ENCODE data around the gene ZNF774. TPM values are rescaled to one million over a fixed set of nuclear protein-coding genes. Genes with fewer than 3 reads are reported as not detected.
A peak's percentile ranks its signal among the peaks of the same experiment; 100 is the strongest.

The ZNF774 gene
- total and polyA plus RNA-seq, 2 experiments from 2014 or later, result 0.22 to 1.6 TPM

DNA sequence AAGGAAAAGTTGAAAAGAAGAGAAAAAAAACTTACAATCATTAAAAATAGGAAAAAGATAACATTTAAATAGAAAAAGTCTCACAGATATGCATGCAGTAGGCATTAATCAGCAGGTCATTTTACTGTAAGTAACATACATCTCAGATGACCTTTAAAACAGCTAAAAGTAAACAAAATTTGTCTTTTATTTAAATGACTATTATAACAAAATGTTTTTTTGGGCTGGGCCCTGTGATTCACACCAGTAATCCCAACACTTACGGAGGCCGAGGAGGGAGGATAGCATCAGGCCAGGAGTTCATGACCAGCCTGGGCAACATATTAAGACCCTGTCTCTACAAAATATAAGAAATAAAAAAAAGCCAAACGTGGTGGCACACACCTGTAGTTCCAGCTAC lies 50.7 kb downstream of the ZNF774 start:
- Histone ChIP-seq H3K9me3 (ENCODE audit: low read depth) (no peaks in the 10 kb centered on the region), H3K9ac (peak overlapping the region; percentile 81), H3K79me2 (ENCODE audit: insufficient read depth) (peaks cover 100% of the 10 kb centered on the region), H3K4me2 (ENCODE audit: unreplicated experiment) (peak overlapping the region; percentile 89), H3K36me3 (ENCODE audit: low read depth) (no peaks in the 10 kb centered on the region), H3K9me2 (ENCODE audit: insufficient read depth) (no peaks in the 10 kb centered on the region), H3K4me3 (peak overlapping the region; percentile 57), H2AFZ (no peak overlapping the region), H3K4me1 (ENCODE audit: insufficient read depth) (peaks cover 79% of the 10 kb centered on the region), H3K27me3 (replicated peaks; ENCODE audit: insufficient read depth) (no peaks in the 10 kb centered on the region), H3K27ac (peak overlapping the region; percentile 94), H4K20me1 (ENCODE audit: insufficient read depth) (no peaks in the 10 kb centered on the region; the same call in 1 of the 2 replicates), H3F3A (ENCODE audit: insufficient read depth) (peaks cover 79% of the 10 kb centered on the region)
- TF ChIP-seq EZH2 (IDR thresholded peaks at IDR 0.05; ENCODE audit: insufficient read depth, poor library complexity, severe bottlenecking), result no peak
- DNase-seq, result peak; percentile 54
- in situ Hi-C loops (cut with MboI), result no loop called here
- WGBS, 2 experiments (ENCODE audit: low coverage in 1 of 2, low lambda C conversion rate in 2 of 2, missing lambda C conversion rate in 2 of 2), result 27 to 36% methylated on average over 3 of the region's 3 CpGs

DNA sequence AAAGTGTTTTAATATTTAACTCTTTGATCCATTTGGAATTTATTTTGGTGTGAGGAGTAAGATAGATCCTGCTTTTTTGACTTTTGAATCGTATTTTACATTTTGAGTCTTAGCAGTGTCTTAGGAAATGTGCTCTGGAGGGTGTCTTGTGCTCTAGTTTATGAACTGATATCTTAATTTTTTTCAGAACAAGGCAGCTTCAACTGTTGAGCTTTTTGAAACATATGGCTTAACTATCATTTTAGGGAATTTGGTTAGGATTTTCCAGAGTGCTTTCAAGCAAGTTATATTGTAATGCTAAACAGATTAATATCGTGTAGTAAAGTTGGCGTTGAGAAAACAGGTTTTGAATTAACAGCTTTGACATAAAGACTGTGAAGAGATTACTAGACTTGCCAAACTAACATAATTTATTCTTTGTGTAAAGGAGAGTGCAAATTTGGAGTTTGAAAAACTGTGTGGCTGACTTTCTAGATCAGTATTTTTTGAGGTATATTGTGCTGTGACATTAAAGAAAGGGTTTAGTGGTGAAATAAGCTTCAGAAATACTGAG lies 53.0 kb downstream of the ZNF774 start:
- Histone ChIP-seq H3K9me2 (ENCODE audit: insufficient read depth) (no peaks in the 10 kb centered on the region), H3K4me1 (ENCODE audit: insufficient read depth) (peaks cover 84% of the 10 kb centered on the region), H3F3A (ENCODE audit: insufficient read depth) (peaks cover 81% of the 10 kb centered on the region), H3K36me3 (ENCODE audit: low read depth) (no peaks in the 10 kb centered on the region), H4K20me1 (ENCODE audit: insufficient read depth) (no peaks in the 10 kb centered on the region; the same call in 1 of the 2 replicates), H3K9ac (peak overlapping the region; percentile 68), H3K27me3 (replicated peaks; ENCODE audit: insufficient read depth) (no peaks in the 10 kb centered on the region), H3K79me2 (ENCODE audit: insufficient read depth) (peaks cover 100% of the 10 kb centered on the region), H2AFZ (no peak overlapping the region), H3K9me3 (ENCODE audit: low read depth) (no peaks in the 10 kb centered on the region), H3K4me2 (ENCODE audit: unreplicated experiment) (peak overlapping the region; percentile 88), H3K27ac (peak overlapping the region; percentile 94), H3K4me3 (no peak overlapping the region)
- no peak for DNase-seq
- TF ChIP-seq EZH2phosphoT487 (IDR thresholded peaks at IDR 0.05; ENCODE audit: insufficient read depth, low read depth) (no peak), EZH2 (IDR thresholded peaks at IDR 0.05; ENCODE audit: insufficient read depth, poor library complexity, severe bottlenecking) (no peak)
- WGBS, 2 experiments (ENCODE audit: low coverage in 1 of 2, low lambda C conversion rate in 2 of 2, missing lambda C conversion rate in 2 of 2), result 5 to 11% methylated on average over 3 of the region's 3 CpGs
- in situ Hi-C loops (cut with MboI), result no loop called here

DNA sequence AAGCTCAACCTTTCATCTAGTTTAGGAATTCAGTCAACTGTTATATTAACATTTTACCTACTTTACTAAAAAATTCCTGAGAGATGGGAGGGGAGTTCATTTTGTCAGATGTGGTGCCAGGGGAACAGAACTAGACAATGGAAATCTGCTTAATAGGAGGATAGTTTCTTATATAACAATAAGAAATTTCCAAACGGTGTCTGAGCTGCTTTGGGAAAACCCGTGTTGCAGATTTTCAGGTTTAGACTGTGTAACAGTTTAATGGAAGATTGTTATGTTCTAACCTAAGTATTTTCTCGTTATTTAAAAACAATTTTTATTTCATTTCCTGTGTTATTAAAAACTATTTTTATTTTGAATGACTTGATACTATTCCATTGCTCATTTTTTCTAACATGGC lies 55.3 kb downstream of the ZNF774 start:
- H3K4me2 ChIP-seq (ENCODE audit: unreplicated experiment), result peak overlapping the region; percentile 88
- 47 to 52% methylated on average over 3 of the region's 3 CpGs for WGBS, 2 experiments (ENCODE audit: low coverage in 1 of 2, low lambda C conversion rate in 2 of 2, missing lambda C conversion rate in 2 of 2)

DNA sequence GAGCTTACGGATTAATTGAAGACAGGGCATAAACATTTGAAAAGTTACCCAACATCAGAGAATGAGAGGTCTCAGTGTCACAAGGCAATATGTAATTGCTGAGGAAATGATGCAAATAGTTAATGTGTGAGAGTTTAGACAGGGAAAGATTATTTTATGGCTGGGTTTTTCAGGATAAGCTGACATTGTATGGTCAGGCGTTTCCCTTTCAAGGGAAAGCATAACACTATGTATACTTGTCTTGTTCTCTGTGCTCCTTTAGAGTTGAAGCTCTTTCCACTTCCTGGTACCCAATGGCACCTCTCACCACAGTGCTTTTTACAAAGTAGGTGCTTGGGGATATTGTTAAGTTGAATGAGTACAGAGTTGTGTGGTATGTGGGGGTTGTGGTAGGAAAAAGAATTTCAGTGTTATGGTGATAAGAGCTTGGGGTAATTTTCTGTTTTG lies 55.8 kb downstream of the ZNF774 start:
- DNase-seq, result peak; percentile 57
- H2AFZ ChIP-seq, result no peak overlapping the region
- in situ Hi-C loops (cut with MboI), result no loop called here
- 47 to 54% methylated on average over 2 of the region's 2 CpGs for WGBS, 2 experiments (ENCODE audit: low coverage in 1 of 2, low lambda C conversion rate in 2 of 2, missing lambda C conversion rate in 2 of 2)
- peaks cover 62% of the 10 kb centered on the region for H3F3A ChIP-seq (ENCODE audit: insufficient read depth)
- peaks cover 100% of the 10 kb centered on the region for H3K79me2 ChIP-seq (ENCODE audit: insufficient read depth)
- H3K9me3 ChIP-seq (ENCODE audit: low read depth), result no peaks in the 10 kb centered on the region
- H3K27ac ChIP-seq, result peak overlapping the region; percentile 94
- H3K4me3 ChIP-seq, result no peak overlapping the region
- H3K36me3 ChIP-seq (ENCODE audit: low read depth), result no peaks in the 10 kb centered on the region
- peak overlapping the region; percentile 68 for H3K9ac ChIP-seq
- H3K9me2 ChIP-seq (ENCODE audit: insufficient read depth), result no peaks in the 10 kb centered on the region
- peaks cover 68% of the 10 kb centered on the region for H3K4me1 ChIP-seq (ENCODE audit: insufficient read depth)
- H3K4me2 ChIP-seq (ENCODE audit: unreplicated experiment), result peak overlapping the region; percentile 60
- TF ChIP-seq EZH2 (IDR thresholded peaks at IDR 0.05; ENCODE audit: insufficient read depth, poor library complexity, severe bottlenecking) (no peak), EZH2phosphoT487 (IDR thresholded peaks at IDR 0.05; ENCODE audit: insufficient read depth, low read depth) (no peak)
- no peaks in the 10 kb centered on the region for H3K27me3 ChIP-seq (replicated peaks; ENCODE audit: insufficient read depth)
- H4K20me1 ChIP-seq (ENCODE audit: insufficient read depth), result no peaks in the 10 kb centered on the region; the same call in 1 of the 2 replicates

More for the DNA sequence above, 55.3 kb downstream of the ZNF774 start:
- peaks cover 68% of the 10 kb centered on the region for H3K4me1 ChIP-seq (ENCODE audit: insufficient read depth)
- no peaks in the 10 kb centered on the region; the same call in 1 of the 2 replicates for H4K20me1 ChIP-seq (ENCODE audit: insufficient read depth)
- in situ Hi-C loops (cut with MboI), result no loop called here
- no peak for DNase-seq
- TF ChIP-seq EZH2 (IDR thresholded peaks at IDR 0.05; ENCODE audit: insufficient read depth, poor library complexity, severe bottlenecking) (no peak), EZH2phosphoT487 (IDR thresholded peaks at IDR 0.05; ENCODE audit: insufficient read depth, low read depth) (no peak)
- peak overlapping the region; percentile 68 for H3K9ac ChIP-seq
- no peaks in the 10 kb centered on the region for H3K9me2 ChIP-seq (ENCODE audit: insufficient read depth)
- H3K9me3 ChIP-seq (ENCODE audit: low read depth), result no peaks in the 10 kb centered on the region
- peaks cover 100% of the 10 kb centered on the region for H3K79me2 ChIP-seq (ENCODE audit: insufficient read depth)
- H3F3A ChIP-seq (ENCODE audit: insufficient read depth), result peaks cover 62% of the 10 kb centered on the region
- peak overlapping the region; percentile 94 for H3K27ac ChIP-seq
- H3K4me3 ChIP-seq, result peak overlapping the region; percentile 50; the same call in 1 of the 2 replicates
- H3K27me3 ChIP-seq (replicated peaks; ENCODE audit: insufficient read depth), result no peaks in the 10 kb centered on the region
- no peaks in the 10 kb centered on the region for H3K36me3 ChIP-seq (ENCODE audit: low read depth)
- no peak overlapping the region for H2AFZ ChIP-seq

Measured in GM23248 (cell line).